B cell (primary cell): ENCODE data around the gene DSCAML1.

Experiments used
- CTCF ChIP-seq: fragments of 200-600 bp; IDR thresholded peaks from one replicate; pipeline ENCODE4 v1.8.0; 2022; ENCODE audit warnings: antibody characterized with exemption, mild to moderate bottlenecking
- EZH2 ChIP-seq: IDR thresholded peaks from 2 replicates; pipeline ENCODE4 v1.6.1; 2012; ENCODE audit warnings: borderline replicate concordance, low read depth, mild to moderate bottlenecking, moderate library complexity, low read length; ENCODE audit not compliant: insufficient read depth, poor library complexity, severe bottlenecking

GRCh38 chr11:117385471-117385870, 411.5 kb downstream of the DSCAML1 start:
- no peak for TF ChIP-seq EZH2
- TF ChIP-seq CTCF: no peak
